Fibroblast of peridontal ligament (primary cell): Measurements from ENCODE around the gene UBE2U.

Source experiments
- DNase-seq: peaks from one replicate; pipeline ENCODE4 v3.0.0-alpha.2; 2010; ENCODE audit errors: extremely low read depth

UBE2U gene

GRCh38 chr1:64192290-64192689 is 11.1 kb upstream of the UBE2U start:
- no peak for DNase-seq

- no peak for DNase-seq
Observed at GRCh38 chr1:64194168-64195080, 9.0 kb upstream of the UBE2U start.

- peak; percentile 79 for DNase-seq
Observed at GRCh38 chr1:64195081-64195395, 8.4 kb upstream of the UBE2U start.

GRCh38 chr1:64196074-64196870 is 7.2 kb upstream of the UBE2U start:
- no peak for DNase-seq

GRCh38 chr1:64197076-64197475 is 6.3 kb upstream of the UBE2U start:
- no peak for DNase-seq

- no peak for DNase-seq
Observed at GRCh38 chr1:64199154-64199553, 4.3 kb upstream of the UBE2U start.

- no peak for DNase-seq
Observed at GRCh38 chr1:64200064-64200463, 3.4 kb upstream of the UBE2U start.

GRCh38 chr1:64209221-64209620 is 5.8 kb downstream of the UBE2U start:
- peak; percentile 27 for DNase-seq

GRCh38 chr1:64212031-64212430 is 8.6 kb downstream of the UBE2U start:
- peak; percentile 86 for DNase-seq

GRCh38 chr1:64215576-64215975 is 12.2 kb downstream of the UBE2U start:
- DNase-seq: no peak

- no peak for DNase-seq
Observed at GRCh38 chr1:64220241-64220640, 16.8 kb downstream of the UBE2U start.

- peak; percentile 94 for DNase-seq
Observed at GRCh38 chr1:64223329-64224151, 20.1 kb downstream of the UBE2U start.

GRCh38 chr1:64224236-64224635 is 20.8 kb downstream of the UBE2U start:
- DNase-seq: peak; percentile 29

- peak; percentile 65 for DNase-seq
Observed at GRCh38 chr1:64228167-64228957, 24.9 kb downstream of the UBE2U start.

- no peak for DNase-seq
Observed at GRCh38 chr1:64229307-64229706, 25.9 kb downstream of the UBE2U start.

- DNase-seq: no peak
Observed at GRCh38 chr1:64231153-64231552, 27.7 kb downstream of the UBE2U start.

GRCh38 chr1:64231654-64232053 is 28.2 kb downstream of the UBE2U start:
- DNase-seq: no peak

GRCh38 chr1:64234714-64235113 is 31.3 kb downstream of the UBE2U start:
- no peak for DNase-seq

- no peak for DNase-seq
Observed at GRCh38 chr1:64235181-64235580, 31.8 kb downstream of the UBE2U start.

GRCh38 chr1:64235910-64236309 is 32.5 kb downstream of the UBE2U start:
- DNase-seq: no peak

- no peak for DNase-seq
Observed at GRCh38 chr1:64236541-64236954, 33.1 kb downstream of the UBE2U start.
